H9 (cell line): ENCODE data around the gene SAMD14. TPM values are rescaled to one million over a fixed set of nuclear protein-coding genes. Genes with fewer than 3 reads are reported as not detected.

ENCODE experiments used
- DNase-seq: peaks from one replicate; pipeline ENCODE4 v3.0.0-alpha.2; 2017
- H2AFZ ChIP-seq: one replicate; pipeline ENCODE4 v1.6.1; 2013; ENCODE audit warnings: mild to moderate bottlenecking, low read length, control low read depth, moderate library complexity
- H2AK5ac ChIP-seq: 2 replicates; pipeline ENCODE4 v1.6.1; 2013; ENCODE audit warnings: low read length, control low read depth, mixed read lengths; ENCODE audit not compliant: insufficient read length
- H2BK120ac ChIP-seq: one replicate; pipeline ENCODE4 v1.6.1; 2013; ENCODE audit warnings: low read depth, mild to moderate bottlenecking, low read length, control low read depth, inconsistent platforms; ENCODE audit not compliant: poor library complexity, severe bottlenecking
- H2BK12ac ChIP-seq: 2 replicates; pipeline ENCODE4 v1.6.1; 2013; ENCODE audit warnings: low read length, control low read depth, mixed read lengths, low read depth; ENCODE audit not compliant: insufficient read length
- H2BK15ac ChIP-seq: 2 replicates; pipeline ENCODE4 v1.6.1; 2013; ENCODE audit warnings: low read depth, low read length, control low read depth
- H2BK20ac ChIP-seq: one replicate; pipeline ENCODE4 v1.6.1; 2013; ENCODE audit warnings: low read depth, mild to moderate bottlenecking, low read length, control low read depth, inconsistent platforms; ENCODE audit not compliant: poor library complexity, severe bottlenecking
- H2BK5ac ChIP-seq: 2 replicates; pipeline ENCODE4 v1.6.1; 2013; ENCODE audit warnings: low read length, control low read depth, mixed read lengths; ENCODE audit not compliant: insufficient read length
- H3K14ac ChIP-seq: 2 replicates; pipeline ENCODE4 v1.6.1; 2013; ENCODE audit warnings: low read length, control low read depth; ENCODE audit not compliant: insufficient read depth
- H3K18ac ChIP-seq: 2 replicates; pipeline ENCODE4 v1.6.1; 2013; ENCODE audit warnings: low read depth, mild to moderate bottlenecking, mixed read lengths, low read length, control low read depth; ENCODE audit not compliant: insufficient read length
- H3K23ac ChIP-seq: 2 replicates; pipeline ENCODE4 v1.6.1; 2013; ENCODE audit warnings: low read length, control low read depth, mixed read lengths, low read depth; ENCODE audit not compliant: insufficient read length
- H3K23me2 ChIP-seq: 2 replicates; pipeline ENCODE4 v1.6.1; 2013; ENCODE audit warnings: low read depth, mild to moderate bottlenecking, mixed read lengths, low read length, control low read depth; ENCODE audit not compliant: insufficient read length, poor library complexity, severe bottlenecking
- H3K27ac ChIP-seq: 2 replicates; pipeline ENCODE4 v1.5.1; 2013; ENCODE audit warnings: low read length, control low read depth, mixed read lengths, low read depth; ENCODE audit not compliant: insufficient read length
- H3K27me3 ChIP-seq: 2 replicates; pipeline ENCODE4 v1.6.1; 2013; ENCODE audit warnings: low read length, control low read depth, inconsistent platforms; ENCODE audit not compliant: insufficient read depth
- H3K4ac ChIP-seq: 2 replicates; pipeline ENCODE4 v1.6.1; 2013; ENCODE audit warnings: low read depth, mild to moderate bottlenecking, control low read depth, inconsistent platforms, low read length, moderate library complexity
- H3K4me1 ChIP-seq: 2 replicates; pipeline ENCODE4 v1.6.1; 2013; ENCODE audit warnings: low read length, control low read depth, inconsistent platforms; ENCODE audit not compliant: insufficient read depth
- H3K4me2 ChIP-seq: 2 replicates; pipeline ENCODE4 v1.6.1; 2013; ENCODE audit warnings: low read length, control low read depth, mixed read lengths; ENCODE audit not compliant: insufficient read length, insufficient read depth
- H3K56ac ChIP-seq: 2 replicates; pipeline ENCODE4 v1.6.1; 2013; ENCODE audit warnings: low read depth, mild to moderate bottlenecking, mixed read lengths, low read length, control low read depth; ENCODE audit not compliant: insufficient read length
- H3K79me1 ChIP-seq: 2 replicates; pipeline ENCODE4 v1.6.1; 2013; ENCODE audit warnings: low read depth, mild to moderate bottlenecking, moderate library complexity, low read length, control low read depth, inconsistent platforms; ENCODE audit not compliant: insufficient read depth, poor library complexity, severe bottlenecking
- H3K79me2 ChIP-seq: 2 replicates; pipeline ENCODE4 v1.6.1; 2013; ENCODE audit warnings: low read length, control low read depth, inconsistent platforms; ENCODE audit not compliant: insufficient read depth
- H3K9ac ChIP-seq: 2 replicates; pipeline ENCODE4 v1.6.1; 2013; ENCODE audit warnings: low read length, control low read depth, mixed read lengths; ENCODE audit not compliant: insufficient read length; ENCODE audit errors: extremely low read depth
- H3K9me3 ChIP-seq: one replicate; pipeline ENCODE4 v1.6.1; 2013; ENCODE audit warnings: low read depth, low read length, inconsistent platforms; ENCODE audit not compliant: control insufficient read depth
- H3T11ph ChIP-seq: one replicate; pipeline ENCODE4 v1.6.1; 2013; ENCODE audit warnings: mild to moderate bottlenecking, low read length, control low read depth, inconsistent platforms
- H4K20me1 ChIP-seq: one replicate; pipeline ENCODE4 v1.6.1; 2013; ENCODE audit not compliant: control insufficient read depth, insufficient read length, insufficient read depth
- H4K5ac ChIP-seq: 2 replicates; pipeline ENCODE4 v1.6.1; 2013; ENCODE audit warnings: low read depth, mild to moderate bottlenecking, mixed read lengths, low read length, control low read depth; ENCODE audit not compliant: insufficient read length
- H4K8ac ChIP-seq: replicated peaks from 2 replicates; pipeline ENCODE4 v1.6.1; 2013; ENCODE audit warnings: low read length, control low read depth, mixed read lengths, low read depth; ENCODE audit not compliant: insufficient read length
- H4K91ac ChIP-seq: 2 replicates; pipeline ENCODE4 v1.6.1; 2013; ENCODE audit warnings: low read depth, mild to moderate bottlenecking, moderate library complexity, mixed read lengths, low read length, control low read depth; ENCODE audit not compliant: insufficient read length
- H3K27ac Mint-ChIP-seq, 3 experiments: 2 replicates in 2 of 3; 3 replicates in 1 of 3; pipeline ENCODE4 v1.8.0; 2020 to 2021; ENCODE audit warnings: mixed read lengths in 3 of 3, mild to moderate bottlenecking in 1 of 3, moderate library complexity in 1 of 3
- H3K27me3 Mint-ChIP-seq: 2 replicates; pipeline ENCODE4 v1.8.0; 2021; ENCODE audit warnings: low read depth, mild to moderate bottlenecking, moderate library complexity, mixed read lengths
- H3K36me3 Mint-ChIP-seq, 3 experiments: 2 replicates in 2 of 3; 3 replicates in 1 of 3; pipeline ENCODE4 v1.8.0; 2020 to 2021; ENCODE audit warnings: low read depth in 3 of 3, mixed read lengths in 3 of 3; ENCODE audit not compliant: insufficient read depth in 1 of 3
- H3K4me1 Mint-ChIP-seq, 2 experiments: 2 replicates each; pipeline ENCODE4 v1.8.0; 2020; ENCODE audit warnings: mixed read lengths in 2 of 2
- H3K4me3 Mint-ChIP-seq, 2 experiments: 2 replicates in 1 of 2; 3 replicates in 1 of 2; pipeline ENCODE4 v1.8.0; 2020 to 2021; ENCODE audit warnings: mild to moderate bottlenecking in 2 of 2, mixed read lengths in 2 of 2, moderate library complexity in 1 of 2
- H3K9me3 Mint-ChIP-seq, 2 experiments: 2 replicates in 1 of 2; 3 replicates in 1 of 2; pipeline ENCODE4 v1.8.0; 2020; ENCODE audit warnings: mild to moderate bottlenecking in 2 of 2, mixed read lengths in 2 of 2, moderate library complexity in 1 of 2
- CTCF ChIP-seq: fragments of 200-600 bp; sonication (generic); conservative IDR thresholded peaks from 3 replicates; pipeline ENCODE4 v1.8.0; 2021; ENCODE audit warnings: antibody characterized with exemption, mild to moderate bottlenecking
- WGBS: extraction: QIAGEN DNeasy Blood & Tissue Kit; methylation state at CpG from one replicate; pipeline ENCODE4 v1.1.7; 2013; ENCODE audit warnings: missing lambda C conversion rate, low lambda C conversion rate, mixed read lengths; ENCODE audit not compliant: insufficient read length; ENCODE audit errors: extremely low coverage; 5-methylcytosine and 5-hydroxymethylcytosine counted together
- total RNA-seq: library from RNA; stranded (reverse); gene quantifications from 2 replicates; pipeline ENCODE4 v1.2.1, GENCODE V29; 2021

Gene SAMD14
- total RNA-seq, 1 experiment from 2014 or later = 5.9 TPM

GRCh38 chr17:50164697-50164988, 34.7 kb upstream of the SAMD14 start:
- peaks cover 31% of the 10 kb centered on the region for H3K27me3 Mint-ChIP-seq
- no peak overlapping the region for H3K4me3 Mint-ChIP-seq
- no peak overlapping the region for H3K18ac ChIP-seq
- no peak overlapping the region for H2AK5ac ChIP-seq
- H3K27me3 ChIP-seq = no peaks in the 10 kb centered on the region; the same call in 1 of the 2 replicates
- no peaks in the 10 kb centered on the region for H3K36me3 Mint-ChIP-seq
- no peak overlapping the region for H4K5ac ChIP-seq
- no peak overlapping the region for H2AFZ ChIP-seq
- no peak overlapping the region for H4K8ac ChIP-seq
- H3K79me1 ChIP-seq = no peaks in the 10 kb centered on the region
- H3K9me3 ChIP-seq = no peaks in the 10 kb centered on the region
- H4K91ac ChIP-seq = no peak overlapping the region
- H2BK15ac ChIP-seq = no peak overlapping the region
- no peaks in the 10 kb centered on the region; a peak in 1 of 5 replicates for H3K9me3 Mint-ChIP-seq
- peaks cover 21 to 56% of the 10 kb centered on the region in 2 experiments for H3K4me1 Mint-ChIP-seq
- H2BK120ac ChIP-seq = no peak overlapping the region
- H3T11ph ChIP-seq = no peak overlapping the region
- no peak overlapping the region for H2BK12ac ChIP-seq
- no peak overlapping the region for H3K56ac ChIP-seq
- no peak overlapping the region for H3K4me2 ChIP-seq
- H3K79me2 ChIP-seq = no peaks in the 10 kb centered on the region
- H3K9ac ChIP-seq = no peak overlapping the region
- H3K23me2 ChIP-seq = peaks cover 13% of the 10 kb centered on the region
- TF ChIP-seq CTCF = no peak
- no peaks in the 10 kb centered on the region for H4K20me1 ChIP-seq
- no peak overlapping the region for H2BK20ac ChIP-seq
- DNase-seq = no peak
- H3K23ac ChIP-seq = no peak overlapping the region
- no peak overlapping the region for H3K4ac ChIP-seq
- H3K27ac ChIP-seq = no peak overlapping the region
- H3K14ac ChIP-seq = no peak overlapping the region
- H2BK5ac ChIP-seq = no peak overlapping the region
- no CpG with 5 or more reads among the region's 2 CpGs for WGBS
- no peak overlapping the region for H3K27ac Mint-ChIP-seq
- H3K4me1 ChIP-seq = peaks cover 3% of the 10 kb centered on the region; the same call in 1 of the 2 replicates
